GM12872 (cell line): ENCODE measurements around the gene LSM5.

Source experiments
- CTCF ChIP-seq: IDR thresholded peaks from 3 replicates; pipeline ENCODE4 v1.5.1; 2011; ENCODE audit warnings: low read depth, mild to moderate bottlenecking, low read length, moderate library complexity; ENCODE audit not compliant: insufficient read depth

The LSM5 gene

GRCh38 chr7:32490127-32490796, at the start of gene LSM5:
Gene LSM5, minus strand, starts transcription at chr7:32490380. Its CDS starts 15 bp downstream, at chr7:32490365.
- no peak for TF ChIP-seq CTCF

- TF ChIP-seq CTCF = no peak
These were observed 49.2 kb upstream of the LSM5 start for GRCh38 chr7:32539366-32539765.

- no peak for TF ChIP-seq CTCF
These were observed 47.6 kb upstream of the LSM5 start for GRCh38 chr7:32537760-32538159.

GRCh38 chr7:32536585-32536984, 46.4 kb upstream of the LSM5 start:
- TF ChIP-seq CTCF = no peak

GRCh38 chr7:32536016-32536415, 45.8 kb upstream of the LSM5 start:
- no peak for TF ChIP-seq CTCF

- no peak for TF ChIP-seq CTCF
These were observed 45.1 kb upstream of the LSM5 start for GRCh38 chr7:32535162-32535702.

GRCh38 chr7:32533276-32534029, 43.3 kb upstream of the LSM5 start:
- TF ChIP-seq CTCF = no peak
